Mucosa of rectum (tissue), 2 donors: ENCODE results near the gene FBLIM1.

ENCODE experiments used
- H3K27ac ChIP-seq, 2 donors: one replicate each; pipeline ENCODE4 v1.7.0; 2013; ENCODE audit warnings: inconsistent platforms in 2 of 2, low read depth in 2 of 2, low read length in 2 of 2
- H3K27me3 ChIP-seq, 2 donors: one replicate each; pipeline ENCODE4 v1.7.0; 2013; ENCODE audit warnings: low read length in 2 of 2; ENCODE audit not compliant: control insufficient read depth in 2 of 2, insufficient read depth in 2 of 2
- H3K36me3 ChIP-seq, 2 donors: one replicate each; pipeline ENCODE4 v1.7.0; 2013; ENCODE audit warnings: low read length in 2 of 2; ENCODE audit not compliant: control insufficient read depth in 2 of 2, insufficient read depth in 2 of 2
- H3K4me1 ChIP-seq, 2 donors: one replicate each; pipeline ENCODE4 v1.7.0; 2013; ENCODE audit warnings: low read length in 2 of 2, mild to moderate bottlenecking in 1 of 2; ENCODE audit not compliant: control insufficient read depth in 2 of 2, insufficient read depth in 2 of 2
- H3K4me3 ChIP-seq, 2 donors: one replicate each; pipeline ENCODE4 v1.7.0; 2013; ENCODE audit warnings: low read length in 2 of 2
- H3K9ac ChIP-seq, 2 donors: one replicate each; pipeline ENCODE4 v1.7.0; 2013; ENCODE audit warnings: low read length in 2 of 2, low read depth in 1 of 2, mild to moderate bottlenecking in 1 of 2
- H3K9me3 ChIP-seq, 2 donors: one replicate each; pipeline ENCODE4 v1.7.0; 2013; ENCODE audit warnings: low read length in 2 of 2; ENCODE audit not compliant: control insufficient read depth in 2 of 2
- donor health status: healthy.
- donor health status: Normal muscosa, but diverticular disease.

FBLIM1 gene

DNA sequence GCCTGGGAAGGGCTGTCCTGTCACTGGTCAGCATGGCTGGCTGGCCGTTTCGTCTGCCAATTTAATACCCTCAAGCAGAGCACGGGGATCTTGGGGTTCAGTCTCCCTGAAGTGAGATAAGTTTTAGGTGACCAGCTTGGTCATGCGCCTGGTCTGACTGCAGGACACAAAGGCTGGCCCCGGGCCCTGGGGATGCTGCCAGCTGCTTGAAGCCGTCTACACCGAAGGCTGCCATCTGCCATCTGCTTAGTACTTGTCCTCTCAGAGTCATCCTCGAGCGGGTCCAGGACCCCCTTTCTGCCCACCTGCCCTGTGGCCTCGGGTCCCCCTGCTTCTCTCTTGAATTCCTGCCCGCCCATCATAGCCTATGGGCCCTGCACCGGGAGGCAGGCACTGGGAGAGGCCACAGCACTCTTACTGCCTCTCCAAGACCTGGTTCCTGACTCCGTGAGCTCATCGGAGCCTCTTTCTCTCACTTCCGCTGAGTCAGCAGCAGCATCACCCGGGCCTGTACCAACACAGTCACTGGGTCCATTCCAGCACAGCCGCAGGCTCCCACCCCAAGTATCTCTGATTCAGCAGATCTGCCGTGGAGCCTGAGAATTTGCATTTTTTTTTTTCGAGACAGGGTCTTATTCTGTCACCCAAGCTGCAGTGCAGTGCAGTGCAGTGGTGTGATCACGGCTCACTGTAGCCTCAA lies 7.0 kb downstream of the FBLIM1 start:
- Histone ChIP-seq H3K36me3 (peaks cover 40 to 46% of the 10 kb centered on the region in 2 donors), H3K4me3 (no peak overlapping the region), H3K4me1 (peaks cover 24 to 32% of the 10 kb centered on the region in 2 donors), H3K9me3 (no peaks in the 10 kb centered on the region), H3K27ac (peak overlapping the region in 1 of 2 donors; percentile 89), H3K9ac (no peak overlapping the region), H3K27me3 (no peaks in the 10 kb centered on the region)

DNA sequence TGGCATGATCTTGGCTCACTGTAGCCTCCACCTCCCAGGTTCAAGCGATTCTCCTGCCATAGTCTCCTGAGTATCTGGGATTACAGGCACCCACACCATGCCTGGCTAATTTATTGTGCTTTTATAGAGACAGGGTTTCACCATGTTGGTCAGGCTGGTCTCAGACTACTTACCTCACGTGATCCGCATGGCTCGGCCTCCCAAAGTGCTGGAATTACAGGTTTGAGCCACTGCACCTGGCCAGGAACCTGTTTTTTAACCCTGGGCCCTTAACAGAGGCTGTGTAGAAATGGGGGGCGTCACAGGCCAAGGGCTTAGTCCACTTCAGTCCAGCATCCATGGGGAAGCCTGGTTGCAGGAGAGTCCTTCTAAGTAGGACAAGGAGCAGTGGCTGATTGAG lies 9.3 kb downstream of the FBLIM1 start:
- Histone ChIP-seq H3K9ac (no peak overlapping the region), H3K4me3 (no peak overlapping the region), H3K4me1 (peaks cover 18% of the 10 kb centered on the region in 2 donors), H3K27me3 (no peaks in the 10 kb centered on the region), H3K9me3 (no peaks in the 10 kb centered on the region), H3K36me3 (peaks cover 56 to 57% of the 10 kb centered on the region in 2 donors), H3K27ac (no peak overlapping the region)

DNA sequence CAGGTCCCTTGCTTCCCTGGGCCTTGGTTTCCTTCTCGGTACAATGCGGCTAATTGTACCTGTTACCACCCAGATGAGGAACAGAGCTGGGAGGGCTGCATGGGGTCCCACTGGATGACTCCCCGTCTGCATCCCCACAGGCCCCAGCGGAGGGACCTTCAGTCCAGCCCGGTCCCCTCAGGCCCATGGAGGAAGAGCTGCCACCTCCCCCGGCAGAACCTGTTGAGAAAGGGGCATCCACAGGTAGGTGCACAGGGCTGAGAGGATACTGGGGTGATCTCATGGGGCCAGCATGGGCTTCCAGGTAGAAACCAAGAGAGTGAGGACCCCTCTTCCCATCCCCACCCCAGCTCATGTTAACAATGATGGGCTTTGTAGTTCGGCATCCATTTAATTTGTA lies 9.8 kb downstream of the FBLIM1 start:
- Histone ChIP-seq H3K36me3 (peaks cover 56 to 57% of the 10 kb centered on the region in 2 donors), H3K4me1 (peaks cover 18% of the 10 kb centered on the region in 2 donors), H3K27me3 (no peaks in the 10 kb centered on the region)

DNA sequence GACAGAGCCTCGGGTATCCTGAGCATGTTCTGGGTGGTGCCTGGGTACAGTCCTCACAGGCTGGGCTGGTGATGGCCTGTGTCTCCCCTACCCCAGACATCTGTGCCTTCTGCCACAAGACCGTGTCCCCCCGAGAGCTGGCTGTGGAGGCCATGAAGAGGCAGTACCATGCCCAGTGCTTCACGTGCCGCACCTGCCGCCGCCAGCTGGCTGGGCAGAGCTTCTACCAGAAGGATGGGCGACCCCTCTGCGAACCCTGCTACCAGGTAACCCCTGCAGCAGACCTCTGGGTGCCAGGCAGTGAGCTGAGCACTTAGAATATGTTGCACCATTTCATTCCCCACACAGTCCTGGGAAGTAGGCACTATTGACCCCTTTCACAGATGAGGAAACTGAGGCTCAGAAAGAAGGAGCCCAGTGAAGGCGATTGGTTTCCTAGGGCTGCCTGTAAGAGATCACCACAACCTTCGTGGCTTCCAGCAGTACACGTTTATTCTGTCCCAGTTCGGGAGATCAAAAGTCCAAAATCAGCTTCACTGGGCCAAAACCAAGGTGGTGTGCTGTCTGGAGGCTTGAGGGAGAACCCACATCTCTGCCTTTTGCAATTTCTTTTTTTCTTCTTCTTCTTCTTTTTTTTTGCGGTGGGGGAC lies 11.8 kb downstream of the FBLIM1 start:
- Histone ChIP-seq H3K9ac (no peak overlapping the region), H3K27me3 (no peaks in the 10 kb centered on the region), H3K4me3 (no peak overlapping the region), H3K4me1 (peaks cover under 1 to 7% of the 10 kb centered on the region in 2 donors), H3K9me3 (no peaks in the 10 kb centered on the region), H3K27ac (no peak overlapping the region), H3K36me3 (peaks cover 61% of the 10 kb centered on the region in 2 donors)

More for the DNA sequence above, 9.8 kb downstream of the FBLIM1 start:
- H3K27ac ChIP-seq: no peak overlapping the region
- H3K9me3 ChIP-seq: no peaks in the 10 kb centered on the region
- no peak overlapping the region for H3K9ac ChIP-seq
- H3K4me3 ChIP-seq: no peak overlapping the region

DNA sequence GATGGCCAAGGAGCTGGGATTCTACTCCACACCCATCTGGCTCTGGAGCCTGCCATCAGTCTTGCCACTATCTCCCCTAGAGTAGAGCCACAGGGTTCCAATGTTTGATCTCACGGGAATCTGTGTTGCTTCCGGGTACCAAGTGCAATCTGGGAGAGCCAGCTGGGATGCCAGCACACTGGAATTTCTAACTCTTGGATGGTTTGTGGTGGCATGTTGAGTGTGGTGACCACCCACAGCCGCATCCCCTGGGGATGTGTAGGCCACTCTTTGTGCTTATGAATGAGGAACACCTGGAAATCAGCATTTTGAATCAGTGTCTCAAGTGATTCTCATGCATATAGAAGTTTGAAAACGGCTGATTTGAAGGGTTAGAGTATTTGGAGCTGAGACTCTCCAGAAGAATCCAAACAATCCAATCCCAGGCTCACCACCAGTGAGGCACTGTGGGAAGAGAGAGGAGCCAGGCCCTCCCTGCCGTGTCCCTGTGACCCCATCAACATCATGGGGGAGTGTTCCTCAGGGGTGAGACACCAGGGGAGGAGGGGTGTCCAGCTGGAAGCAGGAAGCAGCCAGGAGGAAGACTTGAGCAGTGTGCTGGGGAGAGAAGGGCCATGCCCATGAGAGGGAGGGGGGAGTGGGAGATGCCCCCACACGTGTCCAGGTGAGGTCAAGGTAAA lies 13.4 kb downstream of the FBLIM1 start:
- Histone ChIP-seq H3K36me3 (peaks cover 62 to 63% of the 10 kb centered on the region in 2 donors), H3K4me3 (no peak overlapping the region), H3K9ac (no peak overlapping the region), H3K27ac (no peak overlapping the region), H3K4me1 (peaks cover 0 to 6% of the 10 kb centered on the region in 2 donors), H3K9me3 (no peaks in the 10 kb centered on the region), H3K27me3 (no peaks in the 10 kb centered on the region)

DNA sequence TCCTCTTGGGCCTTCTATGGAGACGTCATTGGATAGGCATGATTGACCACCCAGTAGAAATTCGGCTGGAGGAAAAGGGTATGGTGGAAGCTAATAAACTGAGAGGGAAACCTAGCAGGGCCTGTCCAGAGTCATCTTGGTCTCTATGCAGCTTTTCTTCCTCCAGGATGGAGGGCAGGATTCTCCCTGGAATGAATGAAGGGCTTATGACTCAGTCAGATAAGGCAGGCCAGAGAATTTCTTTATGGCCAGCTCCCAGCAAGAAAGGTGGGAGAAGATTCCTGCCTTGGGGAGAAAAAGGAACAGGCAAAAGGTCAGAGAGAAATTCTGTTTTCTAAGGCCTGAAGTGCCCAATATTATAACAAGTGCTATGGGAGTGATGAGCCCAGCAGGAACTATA lies 17.1 kb downstream of the FBLIM1 start:
- H3K27me3 ChIP-seq: no peaks in the 10 kb centered on the region
- no peak overlapping the region for H3K4me3 ChIP-seq
- peaks cover 53% of the 10 kb centered on the region in 2 donors for H3K36me3 ChIP-seq
- peak overlapping the region in 1 of 2 donors; percentile 32 for H3K27ac ChIP-seq
- H3K9ac ChIP-seq: no peak overlapping the region
- H3K9me3 ChIP-seq: no peaks in the 10 kb centered on the region
- peaks cover 9 to 22% of the 10 kb centered on the region in 2 donors for H3K4me1 ChIP-seq

DNA sequence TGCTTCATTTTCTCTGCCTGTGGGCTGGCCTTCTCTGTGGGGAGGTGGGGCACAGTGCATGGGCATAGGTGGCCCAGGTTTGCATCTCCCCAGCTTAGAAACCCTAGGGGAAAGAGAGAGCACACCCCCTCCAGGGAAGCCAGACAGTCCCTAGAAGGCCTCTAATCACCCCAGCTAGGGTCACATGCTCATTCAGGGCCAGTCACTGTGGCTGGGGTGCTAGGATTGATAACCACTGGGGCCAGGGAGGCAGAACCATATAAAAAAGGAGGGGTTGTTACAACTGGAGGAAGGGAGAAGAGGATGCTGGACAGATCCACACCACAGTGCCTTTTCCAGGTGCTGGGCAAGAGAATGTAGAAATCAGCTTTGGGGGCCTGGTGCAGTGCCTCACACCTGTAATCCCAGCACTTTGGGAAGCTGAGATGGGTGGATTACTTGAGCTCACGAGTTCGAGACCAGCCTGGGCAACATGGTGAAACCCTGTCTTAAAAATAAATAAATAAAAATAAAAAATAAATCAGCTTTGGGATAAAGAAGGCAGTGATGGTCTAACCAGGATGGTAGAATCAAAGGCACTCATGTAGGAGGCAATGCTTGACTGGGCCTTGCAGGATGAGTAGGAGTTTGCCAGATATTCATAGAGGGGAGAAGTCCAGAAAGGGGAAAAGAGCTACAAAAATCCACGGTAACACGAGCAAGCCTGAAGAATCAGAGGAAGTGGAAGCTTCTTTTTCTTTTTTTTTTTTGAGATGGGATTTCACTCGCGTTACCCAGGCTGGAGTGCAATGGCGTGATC lies 19.5 kb downstream of the FBLIM1 start:
- Histone ChIP-seq H3K27ac (no peak overlapping the region), H3K9ac (no peak overlapping the region), H3K4me1 (peaks cover 9 to 30% of the 10 kb centered on the region in 2 donors), H3K36me3 (peaks cover 39 to 41% of the 10 kb centered on the region in 2 donors), H3K27me3 (no peaks in the 10 kb centered on the region), H3K4me3 (no peak overlapping the region), H3K9me3 (no peaks in the 10 kb centered on the region)

DNA sequence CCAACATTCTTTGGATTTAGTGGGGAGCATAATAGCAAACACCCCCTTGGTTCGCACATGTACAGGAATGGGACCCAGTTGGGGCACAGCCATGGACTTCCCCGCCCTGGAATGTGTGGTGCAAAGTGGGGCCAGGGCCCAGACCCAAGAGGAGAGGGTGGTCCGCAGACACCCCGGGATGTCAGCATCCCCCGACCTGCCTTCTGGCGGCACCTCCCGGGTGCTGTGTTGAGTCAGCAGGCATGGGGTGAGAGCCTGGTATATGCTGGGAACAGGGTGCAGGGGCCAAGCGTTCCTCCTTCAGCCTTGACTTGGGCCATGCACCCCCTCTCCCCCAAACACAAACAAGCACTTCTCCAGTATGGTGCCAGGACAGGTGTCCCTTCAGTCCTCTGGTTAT lies 27.1 kb downstream of the FBLIM1 start:
- H3K36me3 ChIP-seq: peaks cover 14 to 21% of the 10 kb centered on the region in 2 donors
- H3K9me3 ChIP-seq: no peaks in the 10 kb centered on the region
- no peak overlapping the region for H3K27ac ChIP-seq
- no peak overlapping the region for H3K4me3 ChIP-seq
- no peaks in the 10 kb centered on the region for H3K27me3 ChIP-seq
- H3K4me1 ChIP-seq: peaks cover 0 to 8% of the 10 kb centered on the region in 2 donors
- no peak overlapping the region for H3K9ac ChIP-seq

DNA sequence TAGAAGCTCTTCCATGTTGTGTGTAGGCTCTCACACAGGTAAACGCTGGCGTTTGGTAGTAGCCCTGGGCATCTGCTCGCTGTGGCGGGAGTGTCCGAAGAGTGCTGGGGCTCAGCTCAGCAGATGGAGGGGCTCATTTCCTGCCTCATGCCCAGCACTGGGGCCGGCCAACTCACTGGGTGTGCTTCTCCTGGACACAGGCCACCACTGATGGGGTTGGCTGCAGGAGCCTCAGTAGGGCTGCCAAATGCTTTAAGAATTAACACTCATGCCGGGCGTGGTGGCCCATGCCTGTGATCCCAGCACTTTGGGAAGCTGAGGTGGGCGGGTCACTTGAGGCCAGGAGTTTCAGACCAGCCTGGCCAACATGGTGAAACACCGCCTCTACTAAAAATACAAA lies 28.0 kb downstream of the FBLIM1 start:
- Histone ChIP-seq H3K27me3 (no peaks in the 10 kb centered on the region), H3K36me3 (peaks cover 14 to 21% of the 10 kb centered on the region in 2 donors), H3K27ac (no peak overlapping the region), H3K4me3 (no peak overlapping the region), H3K9ac (no peak overlapping the region), H3K9me3 (no peaks in the 10 kb centered on the region), H3K4me1 (no peaks in the 10 kb centered on the region)
